Measurements from ENCODE around the gene RPS29. TPM values are rescaled to one million over a fixed set of nuclear protein-coding genes. Genes with fewer than 3 reads are reported as not detected.

The RPS29 gene
- total and polyA plus RNA-seq, 2 of the 13 experiments (the other 11 are each of a cell fraction or from before 2014, with no cell fraction given): 4,303 to 8,215 TPM

- TF ChIP-seq, protein P1, sequence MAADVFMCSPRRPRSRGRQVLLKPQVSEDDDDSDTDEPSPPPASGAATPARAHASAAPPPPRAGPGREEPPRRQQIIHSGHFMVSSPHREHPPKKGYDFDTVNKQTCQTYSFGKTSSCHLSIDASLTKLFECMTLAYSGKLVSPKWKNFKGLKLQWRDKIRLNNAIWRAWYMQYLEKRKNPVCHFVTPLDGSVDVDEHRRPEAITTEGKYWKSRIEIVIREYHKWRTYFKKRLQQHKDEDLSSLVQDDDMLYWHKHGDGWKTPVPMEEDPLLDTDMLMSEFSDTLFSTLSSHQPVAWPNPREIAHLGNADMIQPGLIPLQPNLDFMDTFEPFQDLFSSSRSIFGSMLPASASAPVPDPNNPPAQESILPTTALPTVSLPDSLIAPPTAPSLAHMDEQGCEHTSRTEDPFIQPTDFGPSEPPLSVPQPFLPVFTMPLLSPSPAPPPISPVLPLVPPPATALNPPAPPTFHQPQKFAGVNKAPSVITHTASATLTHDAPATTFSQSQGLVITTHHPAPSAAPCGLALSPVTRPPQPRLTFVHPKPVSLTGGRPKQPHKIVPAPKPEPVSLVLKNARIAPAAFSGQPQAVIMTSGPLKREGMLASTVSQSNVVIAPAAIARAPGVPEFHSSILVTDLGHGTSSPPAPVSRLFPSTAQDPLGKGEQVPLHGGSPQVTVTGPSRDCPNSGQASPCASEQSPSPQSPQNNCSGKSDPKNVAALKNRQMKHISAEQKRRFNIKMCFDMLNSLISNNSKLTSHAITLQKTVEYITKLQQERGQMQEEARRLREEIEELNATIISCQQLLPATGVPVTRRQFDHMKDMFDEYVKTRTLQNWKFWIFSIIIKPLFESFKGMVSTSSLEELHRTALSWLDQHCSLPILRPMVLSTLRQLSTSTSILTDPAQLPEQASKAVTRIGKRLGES (CRISPR knock-in tag; IDR thresholded peaks at IDR 0.05; ENCODE audit: borderline replicate concordance): no peak
- TF ChIP-seq RFXANK (CRISPR knock-in tag; IDR thresholded peaks at IDR 0.05): peak; percentile 35; the same call in 1 of the 2 replicates
- no peak for TF ChIP-seq SOX13 (IDR thresholded peaks at IDR 0.05)
- TF ChIP-seq SOX13 (CRISPR knock-in tag; conservative IDR thresholded peaks at IDR 0.05 in 1 of 2, IDR thresholded peaks at IDR 0.05 in 1 of 2): peak in 1 of 2 experiments; percentile 33; a peak in 1 of 4 replicates
- peak; percentile 94 for TF ChIP-seq ZNF24 (IDR thresholded peaks at IDR 0.05)
- TF ChIP-seq MAF1 (CRISPR knock-in tag; IDR thresholded peaks at IDR 0.05; ENCODE audit: borderline replicate concordance): peak; percentile 89; the same call in 1 of the 2 replicates
- TF ChIP-seq MTA1 (CRISPR knock-in tag; IDR thresholded peaks at IDR 0.05; ENCODE audit: borderline replicate concordance): no peak
- TF ChIP-seq ZNF569 (CRISPR knock-in tag; IDR thresholded peaks at IDR 0.05; ENCODE audit: borderline replicate concordance): 0 out of 2 replicates have a peak, but pooled peaks have one; percentile 33
- TF ChIP-seq ZNF879 (CRISPR knock-in tag; IDR thresholded peaks at IDR 0.05): no peak
- TF ChIP-seq ZNF556 (CRISPR knock-in tag; IDR thresholded peaks at IDR 0.05; ENCODE audit: borderline replicate concordance): no peak; the same call in 1 of the 2 replicates
- no peak for TF ChIP-seq ZNF12 (CRISPR knock-in tag; IDR thresholded peaks at IDR 0.05)
- TF ChIP-seq MXI1 (IDR thresholded peaks at IDR 0.05; ENCODE audit: borderline replicate concordance, low read depth, low read length): no peak
- TF ChIP-seq SP2 (CRISPR knock-in tag; IDR thresholded peaks at IDR 0.05): no peak
- TF ChIP-seq SMARCE1 (IDR thresholded peaks at IDR 0.05; ENCODE audit: borderline replicate concordance): no peak
- TF ChIP-seq KDM3A (CRISPR knock-in tag; IDR thresholded peaks at IDR 0.05; ENCODE audit: low read depth): 0 out of 2 replicates have a peak, but pooled peaks have one; percentile 17
- peak; percentile 36 for TF ChIP-seq ZNF335 (CRISPR knock-in tag; IDR thresholded peaks at IDR 0.05)
- no peak for TF ChIP-seq ZNF430 (CRISPR knock-in tag; IDR thresholded peaks at IDR 0.05)
- peak; percentile 13; the same call in 1 of the 2 replicates for TF ChIP-seq MED13 (CRISPR knock-in tag; IDR thresholded peaks at IDR 0.05)
- TF ChIP-seq ZNF432 (CRISPR knock-in tag; IDR thresholded peaks at IDR 0.05; ENCODE audit: borderline replicate concordance): no peak
- TF ChIP-seq ZNF264 (CRISPR knock-in tag; IDR thresholded peaks at IDR 0.05): peak; percentile 69; the same call in 1 of the 2 replicates
- TF ChIP-seq SALL2 (CRISPR knock-in tag; IDR thresholded peaks at IDR 0.05): no peak
- TF ChIP-seq, protein P2, sequence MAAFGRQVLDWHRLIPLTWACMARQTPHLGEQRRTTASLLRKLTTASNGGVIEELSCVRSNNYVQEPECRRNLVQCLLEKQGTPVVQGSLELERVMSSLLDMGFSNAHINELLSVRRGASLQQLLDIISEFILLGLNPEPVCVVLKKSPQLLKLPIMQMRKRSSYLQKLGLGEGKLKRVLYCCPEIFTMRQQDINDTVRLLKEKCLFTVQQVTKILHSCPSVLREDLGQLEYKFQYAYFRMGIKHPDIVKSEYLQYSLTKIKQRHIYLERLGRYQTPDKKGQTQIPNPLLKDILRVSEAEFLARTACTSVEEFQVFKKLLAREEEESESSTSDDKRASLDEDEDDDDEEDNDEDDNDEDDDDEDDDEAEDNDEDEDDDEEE (CRISPR knock-in tag; IDR thresholded peaks at IDR 0.05): no peak
- no peak for TF ChIP-seq ZNF468 (CRISPR knock-in tag; IDR thresholded peaks at IDR 0.05)
- TF ChIP-seq, protein P3, sequence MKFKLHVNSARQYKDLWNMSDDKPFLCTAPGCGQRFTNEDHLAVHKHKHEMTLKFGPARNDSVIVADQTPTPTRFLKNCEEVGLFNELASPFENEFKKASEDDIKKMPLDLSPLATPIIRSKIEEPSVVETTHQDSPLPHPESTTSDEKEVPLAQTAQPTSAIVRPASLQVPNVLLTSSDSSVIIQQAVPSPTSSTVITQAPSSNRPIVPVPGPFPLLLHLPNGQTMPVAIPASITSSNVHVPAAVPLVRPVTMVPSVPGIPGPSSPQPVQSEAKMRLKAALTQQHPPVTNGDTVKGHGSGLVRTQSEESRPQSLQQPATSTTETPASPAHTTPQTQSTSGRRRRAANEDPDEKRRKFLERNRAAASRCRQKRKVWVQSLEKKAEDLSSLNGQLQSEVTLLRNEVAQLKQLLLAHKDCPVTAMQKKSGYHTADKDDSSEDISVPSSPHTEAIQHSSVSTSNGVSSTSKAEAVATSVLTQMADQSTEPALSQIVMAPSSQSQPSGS (CRISPR knock-in tag; IDR thresholded peaks at IDR 0.05): no peak
- 0 out of 2 replicates have a peak, but pooled peaks have one; percentile 62 for TF ChIP-seq ISL2 (CRISPR knock-in tag; IDR thresholded peaks at IDR 0.05)
- no peak for TF ChIP-seq ARID2 (CRISPR knock-in tag; IDR thresholded peaks at IDR 0.05; ENCODE audit: borderline replicate concordance)
- 0 out of 2 replicates have a peak, but pooled peaks have one; percentile 9 for TF ChIP-seq THAP11 (CRISPR knock-in tag; IDR thresholded peaks at IDR 0.05)
These were observed 687 bp upstream of the RPS29 start (continued) for GRCh38 chr14:49586673-49587460.
